WTC11 (cell line): ENCODE results near the gene HNF1A. TPM values are rescaled to one million over a fixed set of nuclear protein-coding genes. Genes with fewer than 3 reads are reported as not detected.

Experiments
- ATAC-seq: fragments of 200-7000 bp; cut with Tn5 transposase; 2 replicates; pipeline ENCODE4 v1.10.0; 2021; ENCODE audit warnings: mild to moderate bottlenecking, moderate library complexity
- CTCF ChIA-PET: fragments of 300-600 bp; sonication (Branson Sonifier 250); formaldehyde crosslinking; loops from one replicate; lab custom pipeline; 2021; ENCODE audit warnings: antibody characterized with exemption; lab: Charles Lee
- POLR2A ChIA-PET: fragments of 350-600 bp; sonication (Branson Sonifier 250); formaldehyde crosslinking; loops from one replicate; lab custom pipeline; 2021; ENCODE audit warnings: antibody characterized with exemption; lab: Charles Lee
- DNase-seq: peaks from one replicate; pipeline ENCODE4 v3.0.0; 2021; ENCODE audit warnings: low spot score
- H3K27ac Mint-ChIP-seq: 2 replicates; pipeline ENCODE4 v1.8.0; 2021; ENCODE audit warnings: mixed read lengths
- H3K27me3 Mint-ChIP-seq: 2 replicates; pipeline ENCODE4 v1.8.0; 2021; ENCODE audit warnings: low read depth, mild to moderate bottlenecking, moderate library complexity, mixed read lengths
- H3K36me3 Mint-ChIP-seq: 2 replicates; pipeline ENCODE4 v1.8.0; 2021; ENCODE audit warnings: mixed read lengths
- H3K4me1 Mint-ChIP-seq: 2 replicates; pipeline ENCODE4 v1.8.0; 2022; ENCODE audit warnings: mixed read lengths
- H3K4me3 Mint-ChIP-seq: 2 replicates; pipeline ENCODE4 v1.8.0; 2021; ENCODE audit warnings: mild to moderate bottlenecking, moderate library complexity, mixed read lengths
- H3K9me3 Mint-ChIP-seq: 2 replicates; pipeline ENCODE4 v1.8.0; 2021; ENCODE audit warnings: mixed read lengths
- ATF1 ChIP-seq: sonication (generic); formaldehyde crosslinking; IDR thresholded peaks from 2 replicates; pipeline ENCODE4 v1.8.1; 2023; ENCODE audit warnings: mild to moderate bottlenecking, moderate library complexity, missing genetic modification reagents
- CBFB ChIP-seq: sonication (generic); formaldehyde crosslinking; IDR thresholded peaks from 2 replicates; pipeline ENCODE4 v1.8.1; 2022; ENCODE audit warnings: mild to moderate bottlenecking, low read depth, missing genetic modification reagents
- CREB1 ChIP-seq: sonication (generic); formaldehyde crosslinking; IDR thresholded peaks from 2 replicates; pipeline ENCODE4 v1.8.0; 2023; ENCODE audit warnings: mild to moderate bottlenecking, missing genetic modification reagents
- CREM ChIP-seq: sonication (generic); formaldehyde crosslinking; IDR thresholded peaks from 2 replicates; pipeline ENCODE4 v1.8.1; 2022; ENCODE audit warnings: mild to moderate bottlenecking, missing genetic modification reagents, moderate library complexity
- ESRRA ChIP-seq: sonication (generic); formaldehyde crosslinking; IDR thresholded peaks from 2 replicates; pipeline ENCODE4 v1.8.1; 2022; ENCODE audit warnings: mild to moderate bottlenecking, missing genetic modification reagents, borderline replicate concordance
- FOXP4 ChIP-seq: sonication (generic); formaldehyde crosslinking; IDR thresholded peaks from 2 replicates; pipeline ENCODE4 v1.8.0; 2022; ENCODE audit warnings: mild to moderate bottlenecking, missing genetic modification reagents
- GABPB1 ChIP-seq: sonication (generic); formaldehyde crosslinking; IDR thresholded peaks from 2 replicates; pipeline ENCODE4 v1.8.1; 2023; ENCODE audit warnings: mild to moderate bottlenecking, missing genetic modification reagents
- GRHL2 ChIP-seq: fragments of 250-450 bp; sonication (Bioruptor Pico); IDR thresholded peaks from 2 replicates; pipeline ENCODE4 v1.8.0; 2022; ENCODE audit warnings: mild to moderate bottlenecking, moderate library complexity; ENCODE audit not compliant: insufficient replicate concordance, severe bottlenecking
- GTF2I ChIP-seq: fragments of 250-450 bp; sonication (Bioruptor Pico); conservative IDR thresholded peaks from 2 replicates; pipeline ENCODE4 v1.4.0; 2021; ENCODE audit warnings: mild to moderate bottlenecking
- KAT7 ChIP-seq: sonication (generic); formaldehyde crosslinking; IDR thresholded peaks from 2 replicates; pipeline ENCODE4 v1.8.1; 2023; ENCODE audit warnings: missing genetic modification reagents, mild to moderate bottlenecking, borderline replicate concordance
- NR2C2 ChIP-seq: sonication (generic); formaldehyde crosslinking; IDR thresholded peaks from 2 replicates; pipeline ENCODE4 v1.8.0; 2022; ENCODE audit warnings: mild to moderate bottlenecking, missing genetic modification reagents
- TEAD1 ChIP-seq: sonication (generic); formaldehyde crosslinking; IDR thresholded peaks from 2 replicates; pipeline ENCODE4 v1.8.0; 2022; ENCODE audit warnings: mild to moderate bottlenecking, missing genetic modification reagents
- ZNF121 ChIP-seq: sonication (generic); formaldehyde crosslinking; IDR thresholded peaks from 2 replicates; pipeline ENCODE4 v1.8.0; 2023; ENCODE audit warnings: missing genetic modification reagents
- ZNF138 ChIP-seq: sonication (generic); formaldehyde crosslinking; conservative IDR thresholded peaks from 2 replicates; pipeline ENCODE4 v1.8.1; 2022; ENCODE audit warnings: mild to moderate bottlenecking, moderate library complexity, missing genetic modification reagents
- ZNF219 ChIP-seq: sonication (generic); formaldehyde crosslinking; IDR thresholded peaks from 2 replicates; pipeline ENCODE4 v1.8.0; 2023; ENCODE audit warnings: missing genetic modification reagents, mild to moderate bottlenecking, borderline replicate concordance
- ZNF281 ChIP-seq: sonication (generic); formaldehyde crosslinking; IDR thresholded peaks from 2 replicates; pipeline ENCODE4 v1.8.0; 2023; ENCODE audit warnings: mild to moderate bottlenecking, missing genetic modification reagents
- total RNA-seq: library from RNA; stranded (reverse); gene quantifications from 3 replicates; pipeline ENCODE4 v1.2.3, GENCODE V29; 2021
- TF ChIP-seq, protein P1 (sequence below): sonication (generic); formaldehyde crosslinking; IDR thresholded peaks from 2 replicates; pipeline ENCODE4 v1.8.1; 2023; ENCODE audit warnings: mild to moderate bottlenecking, missing genetic modification reagents
- TF ChIP-seq, protein P2 (sequence below): sonication (generic); formaldehyde crosslinking; IDR thresholded peaks from 2 replicates; pipeline ENCODE4 v1.8.1; 2022; ENCODE audit warnings: mild to moderate bottlenecking, missing genetic modification reagents, moderate library complexity, borderline replicate concordance
- TF ChIP-seq, protein P3 (sequence below): sonication (generic); formaldehyde crosslinking; IDR thresholded peaks from 2 replicates; pipeline ENCODE4 v1.8.0; 2022; ENCODE audit warnings: mild to moderate bottlenecking, missing genetic modification reagents
- TF ChIP-seq, protein P4 (sequence below): sonication (generic); formaldehyde crosslinking; IDR thresholded peaks from 2 replicates; pipeline ENCODE4 v1.8.1; 2022; ENCODE audit warnings: low read depth, mild to moderate bottlenecking, moderate library complexity, missing genetic modification reagents, borderline replicate concordance
- TF ChIP-seq, protein P5 (sequence below): fragments of 250-450 bp; sonication (Bioruptor Pico); IDR thresholded peaks from 2 replicates; pipeline ENCODE4 v1.9.0; 2021; ENCODE audit warnings: moderate library complexity, mild to moderate bottlenecking, inconsistent platforms, borderline replicate concordance

HNF1A gene
- total RNA-seq, 1 experiment from 2014 or later, result not detected

DNA sequence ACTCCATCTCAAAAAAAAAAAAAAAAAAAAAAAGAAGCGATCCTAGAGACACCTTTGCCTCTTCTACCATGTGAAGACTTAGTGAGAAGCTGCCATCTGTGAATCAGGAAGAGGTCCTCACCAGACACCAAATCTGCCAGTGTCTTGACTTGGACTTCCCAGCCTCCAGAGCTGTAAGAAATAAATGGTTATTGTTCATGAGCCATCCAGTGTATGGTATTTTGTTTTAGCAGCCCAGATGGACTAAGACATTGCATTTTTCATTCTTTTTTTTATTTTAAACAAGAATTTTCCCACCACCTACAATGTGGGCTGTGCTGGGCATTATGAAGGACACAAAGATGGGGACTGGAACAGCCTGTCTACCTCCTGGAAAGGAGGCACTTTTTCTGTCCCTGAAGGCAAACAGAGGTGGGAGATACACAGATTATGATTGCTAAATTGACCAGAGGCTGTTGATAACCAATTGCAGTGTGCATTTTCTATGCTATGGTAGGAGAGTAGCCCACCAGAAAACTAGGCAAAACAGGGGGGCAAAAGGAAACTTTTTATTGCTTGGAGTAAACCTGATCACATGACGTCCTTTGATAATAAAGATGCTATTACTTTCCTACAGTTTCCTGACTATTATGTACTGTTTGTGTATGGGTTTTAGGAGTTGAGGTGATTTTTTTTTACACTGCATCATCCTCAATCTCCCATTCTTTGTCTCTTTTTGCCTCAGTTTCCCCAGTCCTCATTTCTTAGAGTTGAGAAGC lies 40.7 kb downstream of the HNF1A start (continued):
- no peak for TF ChIP-seq ZNF281 (CRISPR knock-in tag)

- CTCF ChIA-PET, result interaction anchor here (0.6 to 1.6 kb wide), 3 partner anchors 16 to 138 kb away, joined by 3 to 5 read pairs (median 3); no protein-coding TSS in a partner anchor
- POLR2A ChIA-PET, result no interaction called here
- ATAC-seq (no peak), DNase-seq (no peak)
- H3K27ac Mint-ChIP-seq, result no peak overlapping the region
- no peak overlapping the region for H3K4me3 Mint-ChIP-seq
- no peaks in the 10 kb centered on the region; the same call in 1 of the 2 replicates for H3K27me3 Mint-ChIP-seq
- no peak for TF ChIP-seq GTF2I (CRISPR knock-in tag)
- TF ChIP-seq ZNF219 (CRISPR knock-in tag), result no peak
- TF ChIP-seq, protein P1, sequence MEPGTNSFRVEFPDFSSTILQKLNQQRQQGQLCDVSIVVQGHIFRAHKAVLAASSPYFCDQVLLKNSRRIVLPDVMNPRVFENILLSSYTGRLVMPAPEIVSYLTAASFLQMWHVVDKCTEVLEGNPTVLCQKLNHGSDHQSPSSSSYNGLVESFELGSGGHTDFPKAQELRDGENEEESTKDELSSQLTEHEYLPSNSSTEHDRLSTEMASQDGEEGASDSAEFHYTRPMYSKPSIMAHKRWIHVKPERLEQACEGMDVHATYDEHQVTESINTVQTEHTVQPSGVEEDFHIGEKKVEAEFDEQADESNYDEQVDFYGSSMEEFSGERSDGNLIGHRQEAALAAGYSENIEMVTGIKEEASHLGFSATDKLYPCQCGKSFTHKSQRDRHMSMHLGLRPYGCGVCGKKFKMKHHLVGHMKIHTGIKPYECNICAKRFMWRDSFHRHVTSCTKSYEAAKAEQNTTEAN (CRISPR knock-in tag), result no peak
- TF ChIP-seq, protein P2, sequence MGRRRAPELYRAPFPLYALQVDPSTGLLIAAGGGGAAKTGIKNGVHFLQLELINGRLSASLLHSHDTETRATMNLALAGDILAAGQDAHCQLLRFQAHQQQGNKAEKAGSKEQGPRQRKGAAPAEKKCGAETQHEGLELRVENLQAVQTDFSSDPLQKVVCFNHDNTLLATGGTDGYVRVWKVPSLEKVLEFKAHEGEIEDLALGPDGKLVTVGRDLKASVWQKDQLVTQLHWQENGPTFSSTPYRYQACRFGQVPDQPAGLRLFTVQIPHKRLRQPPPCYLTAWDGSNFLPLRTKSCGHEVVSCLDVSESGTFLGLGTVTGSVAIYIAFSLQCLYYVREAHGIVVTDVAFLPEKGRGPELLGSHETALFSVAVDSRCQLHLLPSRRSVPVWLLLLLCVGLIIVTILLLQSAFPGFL (CRISPR knock-in tag), result no peak
- TF ChIP-seq ZNF138 (CRISPR knock-in tag), result no peak
- TF ChIP-seq TEAD1 (CRISPR knock-in tag), result no peak
- no peak for TF ChIP-seq CREM (CRISPR knock-in tag)
- no peak for TF ChIP-seq GRHL2 (CRISPR knock-in tag)
- no peak for TF ChIP-seq ESRRA (CRISPR knock-in tag)
- no peak for TF ChIP-seq ZNF121 (CRISPR knock-in tag)
- no peak for TF ChIP-seq FOXP4 (CRISPR knock-in tag)
- no peak for TF ChIP-seq GABPB1 (CRISPR knock-in tag)
- TF ChIP-seq ATF1 (CRISPR knock-in tag), result no peak
- TF ChIP-seq, protein P3, sequence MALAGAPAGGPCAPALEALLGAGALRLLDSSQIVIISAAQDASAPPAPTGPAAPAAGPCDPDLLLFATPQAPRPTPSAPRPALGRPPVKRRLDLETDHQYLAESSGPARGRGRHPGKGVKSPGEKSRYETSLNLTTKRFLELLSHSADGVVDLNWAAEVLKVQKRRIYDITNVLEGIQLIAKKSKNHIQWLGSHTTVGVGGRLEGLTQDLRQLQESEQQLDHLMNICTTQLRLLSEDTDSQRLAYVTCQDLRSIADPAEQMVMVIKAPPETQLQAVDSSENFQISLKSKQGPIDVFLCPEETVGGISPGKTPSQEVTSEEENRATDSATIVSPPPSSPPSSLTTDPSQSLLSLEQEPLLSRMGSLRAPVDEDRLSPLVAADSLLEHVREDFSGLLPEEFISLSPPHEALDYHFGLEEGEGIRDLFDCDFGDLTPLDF (CRISPR knock-in tag), result no peak
- TF ChIP-seq CBFB (CRISPR knock-in tag), result no peak
- TF ChIP-seq, protein P4, sequence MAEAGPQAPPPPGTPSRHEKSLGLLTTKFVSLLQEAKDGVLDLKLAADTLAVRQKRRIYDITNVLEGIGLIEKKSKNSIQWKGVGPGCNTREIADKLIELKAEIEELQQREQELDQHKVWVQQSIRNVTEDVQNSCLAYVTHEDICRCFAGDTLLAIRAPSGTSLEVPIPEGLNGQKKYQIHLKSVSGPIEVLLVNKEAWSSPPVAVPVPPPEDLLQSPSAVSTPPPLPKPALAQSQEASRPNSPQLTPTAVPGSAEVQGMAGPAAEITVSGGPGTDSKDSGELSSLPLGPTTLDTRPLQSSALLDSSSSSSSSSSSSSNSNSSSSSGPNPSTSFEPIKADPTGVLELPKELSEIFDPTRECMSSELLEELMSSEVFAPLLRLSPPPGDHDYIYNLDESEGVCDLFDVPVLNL (CRISPR knock-in tag), result no peak
- no peak for TF ChIP-seq KAT7 (CRISPR knock-in tag)
- TF ChIP-seq CREB1 (CRISPR knock-in tag), result no peak
- TF ChIP-seq NR2C2 (CRISPR knock-in tag), result no peak
- TF ChIP-seq, protein P5, sequence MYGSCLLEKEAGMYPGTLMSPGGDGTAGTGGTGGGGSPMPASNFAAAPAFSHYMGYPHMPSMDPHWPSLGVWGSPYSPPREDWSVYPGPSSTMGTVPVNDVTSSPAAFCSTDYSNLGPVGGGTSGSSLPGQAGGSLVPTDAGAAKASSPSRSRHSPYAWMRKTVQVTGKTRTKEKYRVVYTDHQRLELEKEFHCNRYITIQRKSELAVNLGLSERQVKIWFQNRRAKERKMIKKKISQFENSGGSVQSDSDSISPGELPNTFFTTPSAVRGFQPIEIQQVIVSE, result no peak
- H3K9me3 Mint-ChIP-seq, result no peaks in the 10 kb centered on the region
- no peaks in the 10 kb centered on the region for H3K4me1 Mint-ChIP-seq
- H3K36me3 Mint-ChIP-seq, result no peaks in the 10 kb centered on the region
Measured at GRCh38 chr12:121021754-121022153, 43.4 kb downstream of the HNF1A start.
